SU-DHL-6 (cell line): ENCODE measurements around the gene FETUB.

ENCODE experiments used
- H2AFZ ChIP-seq: fragments of 200-600 bp; sonication (generic); 2 replicates; pipeline ENCODE4 v1.6.1; 2014; ENCODE audit warnings: low read depth, mild to moderate bottlenecking, moderate library complexity, mixed read lengths, antibody characterized with exemption, low read length; ENCODE audit not compliant: severe bottlenecking
- H3F3A ChIP-seq: fragments of 200-600 bp; shearing (Covaris generic); 2 replicates; pipeline ENCODE4 v1.6.0; 2016; ENCODE audit warnings: antibody characterized with exemption, mild to moderate bottlenecking; ENCODE audit not compliant: insufficient read depth
- H3K27ac ChIP-seq: fragments of 200-600 bp; sonication (generic); 2 replicates; pipeline ENCODE4 v1.5.1; 2016; ENCODE audit warnings: low read depth, mild to moderate bottlenecking, low read length, moderate library complexity, mixed read lengths
- H3K27me3 ChIP-seq: fragments of 200-600 bp; sonication (generic), shearing (Covaris generic); 2 replicates; pipeline ENCODE4 v1.6.0; 2014; ENCODE audit warnings: mild to moderate bottlenecking, low read length
- H3K36me3 ChIP-seq: fragments of 200-600 bp; sonication (generic); 2 replicates; pipeline ENCODE4 v1.6.1; 2014; ENCODE audit warnings: mild to moderate bottlenecking, low read length, mixed read lengths
- H3K4me2 ChIP-seq: fragments of 300-600, 200-600 bp; shearing (Covaris generic), sonication (generic); 2 replicates; pipeline ENCODE4 v1.6.0; 2014; ENCODE audit warnings: low read length, low read depth, mild to moderate bottlenecking; ENCODE audit not compliant: poor library complexity, severe bottlenecking
- H3K4me3 ChIP-seq: fragments of 200-600 bp; sonication (generic); 2 replicates; pipeline ENCODE4 v1.5.1; 2014; ENCODE audit warnings: antibody characterized with exemption, low read length, mild to moderate bottlenecking, mixed read lengths; ENCODE audit not compliant: insufficient read depth, poor library complexity, severe bottlenecking
- H3K79me2 ChIP-seq: fragments of 200-600 bp; sonication (generic); 2 replicates; pipeline ENCODE4 v1.6.1; 2014; ENCODE audit warnings: mild to moderate bottlenecking, low read length, moderate library complexity; ENCODE audit not compliant: insufficient read depth
- H3K9ac ChIP-seq: fragments of 200-600 bp; sonication (generic); 2 replicates; pipeline ENCODE4 v1.7.0; 2014; ENCODE audit warnings: mild to moderate bottlenecking, low read length
- H3K9me2 ChIP-seq: fragments of 200-600 bp; sonication (generic); replicated peaks from 2 replicates; pipeline ENCODE4 v1.6.1; 2014; ENCODE audit warnings: low read length; ENCODE audit not compliant: insufficient read depth
- H3K9me3 ChIP-seq: fragments of 200-600 bp; sonication (generic); 2 replicates; pipeline ENCODE4 v1.6.1; 2014; ENCODE audit warnings: low read length, mixed read lengths; ENCODE audit not compliant: insufficient read depth
- H4K20me1 ChIP-seq: fragments of 200-600 bp; sonication (generic); 2 replicates; pipeline ENCODE4 v1.6.1; 2014; ENCODE audit warnings: low read depth, mild to moderate bottlenecking, antibody characterized with exemption, low read length, moderate library complexity, mixed read lengths
- EZH2phosphoT487 ChIP-seq: fragments of 200-600 bp; sonication (generic), shearing (Covaris generic); conservative IDR thresholded peaks from 2 replicates; pipeline ENCODE4 v1.6.1; 2018; ENCODE audit warnings: mild to moderate bottlenecking, antibody characterized with exemption, low read length, moderate library complexity, mixed read lengths
- TF ChIP-seq, protein P1 (sequence below): fragments of 200-600 bp; sonication (generic); IDR thresholded peaks from one replicate; pipeline ENCODE4 v1.5.1; 2017; ENCODE audit warnings: antibody characterized with exemption, mild to moderate bottlenecking, low read length, moderate library complexity; ENCODE audit not compliant: insufficient read depth, poor library complexity, severe bottlenecking

The FETUB gene

DNA sequence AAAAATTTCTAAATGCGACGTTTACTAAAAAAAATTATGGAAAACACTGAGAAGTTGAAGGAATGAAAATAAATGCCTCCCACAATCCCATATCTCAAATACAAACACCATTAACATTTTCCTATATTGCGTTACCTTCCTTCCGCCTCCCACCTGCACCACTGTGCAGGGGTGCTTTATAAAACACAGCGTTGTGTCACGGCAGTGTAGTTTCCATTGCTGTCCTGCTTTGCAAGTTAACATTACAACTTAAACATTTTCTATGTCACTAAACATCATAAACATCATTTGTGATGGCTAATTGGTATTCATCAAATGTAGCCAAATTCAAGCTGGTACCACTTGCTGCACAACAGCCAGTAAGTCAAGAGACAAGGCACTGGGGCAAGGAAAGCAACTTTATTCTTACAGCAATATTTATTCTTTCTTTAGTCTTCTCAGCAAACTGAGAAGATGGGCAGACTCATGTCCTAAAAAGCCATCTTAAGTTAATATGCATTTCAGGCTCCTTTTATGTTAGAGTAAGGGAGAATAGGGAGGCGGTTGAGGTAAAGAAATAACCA, 12.3 kb upstream of the FETUB start:
- Histone ChIP-seq H3K9me2 (no peaks in the 10 kb centered on the region), H3K4me2 (no peak overlapping the region), H3K4me3 (no peak overlapping the region), H3K79me2 (no peaks in the 10 kb centered on the region), H4K20me1 (no peaks in the 10 kb centered on the region), H3F3A (no peaks in the 10 kb centered on the region), H2AFZ (no peak overlapping the region), H3K27ac (no peak overlapping the region), H3K36me3 (no peaks in the 10 kb centered on the region), H3K9ac (no peak overlapping the region), H3K27me3 (no peaks in the 10 kb centered on the region), H3K9me3 (no peaks in the 10 kb centered on the region)
- no peak for TF ChIP-seq EZH2phosphoT487
- TF ChIP-seq, protein P1, sequence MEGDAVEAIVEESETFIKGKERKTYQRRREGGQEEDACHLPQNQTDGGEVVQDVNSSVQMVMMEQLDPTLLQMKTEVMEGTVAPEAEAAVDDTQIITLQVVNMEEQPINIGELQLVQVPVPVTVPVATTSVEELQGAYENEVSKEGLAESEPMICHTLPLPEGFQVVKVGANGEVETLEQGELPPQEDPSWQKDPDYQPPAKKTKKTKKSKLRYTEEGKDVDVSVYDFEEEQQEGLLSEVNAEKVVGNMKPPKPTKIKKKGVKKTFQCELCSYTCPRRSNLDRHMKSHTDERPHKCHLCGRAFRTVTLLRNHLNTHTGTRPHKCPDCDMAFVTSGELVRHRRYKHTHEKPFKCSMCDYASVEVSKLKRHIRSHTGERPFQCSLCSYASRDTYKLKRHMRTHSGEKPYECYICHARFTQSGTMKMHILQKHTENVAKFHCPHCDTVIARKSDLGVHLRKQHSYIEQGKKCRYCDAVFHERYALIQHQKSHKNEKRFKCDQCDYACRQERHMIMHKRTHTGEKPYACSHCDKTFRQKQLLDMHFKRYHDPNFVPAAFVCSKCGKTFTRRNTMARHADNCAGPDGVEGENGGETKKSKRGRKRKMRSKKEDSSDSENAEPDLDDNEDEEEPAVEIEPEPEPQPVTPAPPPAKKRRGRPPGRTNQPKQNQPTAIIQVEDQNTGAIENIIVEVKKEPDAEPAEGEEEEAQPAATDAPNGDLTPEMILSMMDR = no peak

DNA sequence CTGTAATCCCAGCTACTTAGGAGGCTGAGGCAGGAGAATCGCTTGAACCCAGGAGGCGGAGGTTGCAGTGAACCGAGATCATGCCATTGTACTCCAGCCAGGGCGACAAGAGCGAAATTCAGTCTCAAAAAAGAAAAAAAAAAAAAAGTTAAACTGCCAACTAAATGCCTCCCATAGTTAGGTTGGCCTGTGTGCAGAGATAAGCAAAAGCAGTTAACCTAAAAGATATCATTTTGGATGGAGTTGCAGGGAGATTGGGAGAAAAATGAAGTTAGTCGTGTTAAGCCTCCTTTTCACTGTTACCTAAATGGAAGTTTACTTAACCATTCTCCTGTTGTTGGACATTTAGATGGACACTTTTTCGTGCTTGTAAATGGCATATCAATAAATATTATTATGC, 11.4 kb upstream of the FETUB start:
- H3K4me3 ChIP-seq = no peak overlapping the region
- H3K27ac ChIP-seq = no peak overlapping the region
- H3K4me2 ChIP-seq = no peak overlapping the region
- TF ChIP-seq, protein P1 = no peak
- no peak for TF ChIP-seq EZH2phosphoT487
- H3F3A ChIP-seq = no peaks in the 10 kb centered on the region
- H3K79me2 ChIP-seq = no peaks in the 10 kb centered on the region
- H3K27me3 ChIP-seq = no peaks in the 10 kb centered on the region
- H3K9ac ChIP-seq = no peak overlapping the region
- no peaks in the 10 kb centered on the region for H3K36me3 ChIP-seq
- no peaks in the 10 kb centered on the region for H3K9me3 ChIP-seq
- H3K9me2 ChIP-seq = no peaks in the 10 kb centered on the region
- H2AFZ ChIP-seq = no peak overlapping the region
- no peaks in the 10 kb centered on the region for H4K20me1 ChIP-seq

DNA sequence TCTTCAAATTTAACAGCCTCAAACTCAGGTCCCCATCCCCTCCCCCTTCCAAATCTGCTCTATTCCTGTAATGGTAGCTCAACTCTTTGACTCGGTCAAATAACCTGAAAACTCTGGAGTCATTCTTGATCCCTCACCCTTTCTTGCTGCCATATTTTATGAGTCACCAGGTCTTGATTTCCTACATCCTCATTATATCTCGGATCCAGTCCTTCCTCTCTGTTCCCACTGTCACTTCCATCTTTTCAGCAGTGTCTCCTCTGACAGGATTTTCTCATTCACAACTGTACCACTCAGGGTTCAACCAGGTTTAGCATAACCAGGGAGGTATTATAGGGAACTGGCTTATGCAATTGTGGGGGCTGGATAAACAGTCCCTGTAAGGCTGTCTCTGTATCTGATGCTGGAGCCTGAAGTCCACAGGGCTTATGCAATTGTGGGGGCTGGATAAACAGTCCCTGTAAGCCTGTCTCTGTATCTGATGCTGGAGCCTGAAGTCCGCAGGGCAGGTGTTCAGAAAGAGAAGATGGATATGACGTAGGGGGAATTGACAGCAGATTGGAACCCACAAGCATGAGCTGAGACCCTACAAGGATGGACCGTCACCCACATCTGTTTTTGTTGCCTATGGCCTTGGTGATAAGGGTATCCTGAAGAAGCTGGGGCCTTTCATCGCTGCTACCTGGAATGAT, 9.1 kb upstream of the FETUB start:
- no peak overlapping the region for H3K9ac ChIP-seq
- no peaks in the 10 kb centered on the region for H3K9me3 ChIP-seq
- H3K4me2 ChIP-seq = no peak overlapping the region
- H3K27ac ChIP-seq = no peak overlapping the region
- no peak overlapping the region for H3K4me3 ChIP-seq
- no peaks in the 10 kb centered on the region for H3K79me2 ChIP-seq
- no peaks in the 10 kb centered on the region for H3K27me3 ChIP-seq
- no peaks in the 10 kb centered on the region for H3K9me2 ChIP-seq
- TF ChIP-seq, protein P1 = no peak
- TF ChIP-seq EZH2phosphoT487 = no peak
- no peak overlapping the region for H2AFZ ChIP-seq
- H4K20me1 ChIP-seq = no peaks in the 10 kb centered on the region
- H3F3A ChIP-seq = no peaks in the 10 kb centered on the region
- H3K36me3 ChIP-seq = no peaks in the 10 kb centered on the region
